Caki2 (cell line): ENCODE results near the gene ZDHHC14. TPM values are rescaled to one million over a fixed set of nuclear protein-coding genes. Genes with fewer than 3 reads are reported as not detected.
"Not testable (repeated sequence)": the region's sequence is repeated elsewhere in the genome, so short reads cannot be mapped to it uniquely, and the experiment has no call there.

Experiments used
- DNase-seq: peaks from one replicate; pipeline ENCODE4 v3.0.0-alpha.2; 2015; ENCODE audit warnings: low read depth
- in situ Hi-C: cut with HindIII; loops from 2 replicates; pipeline ENCODE4 v1.10.0; 2016; ENCODE audit warnings: low sequenced_read_pairs, low pct_unique_long_range_greater_than_20kb, mixed read lengths
- total RNA-seq: library from RNA; depleted of rRNA; stranded (reverse); fragments of >200 nt; shearing (Covaris generic); gene quantifications from 2 replicates; pipeline ENCODE4 v1.2.3, GENCODE V29; 2014; ENCODE audit warnings: low replicate concordance

The ZDHHC14 gene
- total RNA-seq, 1 experiment from 2014 or later: 9.8 TPM

GRCh38 chr6:157376706-157377230 is 4.2 kb upstream of the ZDHHC14 start:
- in situ Hi-C loops: no loop called here
- DNase-seq: no peak

GRCh38 chr6:157379656-157380457 is 1.1 kb upstream of the ZDHHC14 start:
- in situ Hi-C loops: no loop called here
- peak; percentile 77 for DNase-seq

GRCh38 chr6:157380458-157380778 is 572 bp upstream of the ZDHHC14 start:
- DNase-seq: no peak
- in situ Hi-C loops: no loop called here

GRCh38 chr6:157381631-157382621 is 936 bp downstream of the ZDHHC14 start:
- peak; percentile 12 for DNase-seq
- in situ Hi-C loops: no loop called here

GRCh38 chr6:157382821-157383220 is 1.8 kb downstream of the ZDHHC14 start:
- in situ Hi-C loops: no loop called here
- DNase-seq: no peak

- no peak for DNase-seq
- in situ Hi-C loops: no loop called here
Observed at GRCh38 chr6:157383471-157383870, 2.5 kb downstream of the ZDHHC14 start.

GRCh38 chr6:157384962-157385361 is 4.0 kb downstream of the ZDHHC14 start:
- in situ Hi-C loops, DNase-seq: not testable (repeated sequence)

- no peak for DNase-seq
- in situ Hi-C loops: no loop called here
Observed at GRCh38 chr6:157385482-157385881, 4.5 kb downstream of the ZDHHC14 start.

- DNase-seq: no peak
- in situ Hi-C loops: no loop called here
Observed at GRCh38 chr6:157386023-157386422, 5.0 kb downstream of the ZDHHC14 start.

GRCh38 chr6:157386454-157386853 is 5.5 kb downstream of the ZDHHC14 start:
- in situ Hi-C loops: no loop called here
- DNase-seq: no peak

GRCh38 chr6:157388924-157389323 is 7.9 kb downstream of the ZDHHC14 start:
- in situ Hi-C loops: no loop called here
- no peak for DNase-seq

GRCh38 chr6:157390273-157391060 is 9.5 kb downstream of the ZDHHC14 start:
- in situ Hi-C loops: no loop called here
- no peak for DNase-seq

- DNase-seq: no peak
- in situ Hi-C loops: no loop called here
Observed at GRCh38 chr6:157392927-157393668, 12.1 kb downstream of the ZDHHC14 start.

GRCh38 chr6:157393669-157394327 is 12.8 kb downstream of the ZDHHC14 start:
- DNase-seq: no peak

GRCh38 chr6:157395199-157395598 is 14.2 kb downstream of the ZDHHC14 start:
- in situ Hi-C loops, DNase-seq: not testable (repeated sequence)

More at GRCh38 chr6:157393669-157394327, 12.8 kb downstream of the ZDHHC14 start:
- in situ Hi-C loops: no loop called here

GRCh38 chr6:157396026-157396425 is 15.0 kb downstream of the ZDHHC14 start:
- DNase-seq: no peak
- in situ Hi-C loops: no loop called here

- in situ Hi-C loops: no loop called here
- DNase-seq: no peak
Observed at GRCh38 chr6:157397660-157398059, 16.7 kb downstream of the ZDHHC14 start.
